ENCODE results near the gene PTPN5. TPM values are rescaled to one million over a fixed set of nuclear protein-coding genes. Genes with fewer than 3 reads are reported as not detected.

Gene PTPN5
- total RNA-seq, 4 donors from 2014 or later: 0.44 to 1.1 (median 0.56) TPM; not detected in 1

Other genes starting within 250 kb of the PTPN5 start
- gene UEVLD, start 203.1 kb downstream of the PTPN5 start, total RNA-seq: 10 to 100 TPM; 19.5 to 37.9 (median 35.4) TPM
- gene MISFA, start 192.0 kb downstream of the PTPN5 start, total RNA-seq: 1 to 10 TPM in 3 of 4 donors, not detected in 1; 1.3 to 5.7 (median 4.4) TPM
- gene SPTY2D1, start 157.5 kb downstream of the PTPN5 start, total RNA-seq: 10 to 100 TPM; 18.1 to 26.9 (median 24.9) TPM
- gene TMEM86A, start 93.0 kb downstream of the PTPN5 start, total RNA-seq: 10 to 100 TPM in 1 of 4 donors, 1 to 10 TPM in 3; 5.8 to 13.2 (median 6.2) TPM
- gene IGSF22, start 65.6 kb downstream of the PTPN5 start, total RNA-seq: under 1 TPM in 3 of 4 donors, not detected in 1; 0.33 to 0.93 (median 0.78) TPM
- not detected for gene MRGPRX1, start 147.6 kb upstream of the PTPN5 start, total RNA-seq